NCI-H526 (cell line): ENCODE data around the gene IL1R2.

ENCODE experiments used
- DNase-seq, 2 experiments: peaks; one replicate each; lab custom pipeline; 2025; lab: John Stamatoyannopoulos, UW

IL1R2 gene

DNA sequence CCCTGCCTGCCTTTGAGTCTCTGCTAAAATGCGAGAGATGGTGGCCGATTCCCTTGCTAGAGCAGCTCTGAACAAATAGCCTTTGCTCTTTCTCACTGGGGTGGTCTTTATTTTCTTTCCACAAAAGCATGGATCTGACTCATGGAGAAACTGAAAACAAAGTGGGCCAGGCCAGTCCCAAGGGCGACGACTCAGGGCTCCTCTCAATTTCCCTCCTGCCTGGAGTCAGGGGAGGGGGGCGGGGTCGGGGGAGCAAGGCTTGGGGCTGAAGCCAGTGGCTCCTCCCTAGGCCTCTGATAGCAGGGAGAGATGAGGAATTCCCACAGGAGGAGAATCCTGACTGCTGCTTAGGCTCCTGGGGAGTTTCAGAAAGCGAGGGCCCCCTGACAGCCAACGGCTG, 17.1 kb upstream of the IL1R2 start:
- no peak for DNase-seq

DNA sequence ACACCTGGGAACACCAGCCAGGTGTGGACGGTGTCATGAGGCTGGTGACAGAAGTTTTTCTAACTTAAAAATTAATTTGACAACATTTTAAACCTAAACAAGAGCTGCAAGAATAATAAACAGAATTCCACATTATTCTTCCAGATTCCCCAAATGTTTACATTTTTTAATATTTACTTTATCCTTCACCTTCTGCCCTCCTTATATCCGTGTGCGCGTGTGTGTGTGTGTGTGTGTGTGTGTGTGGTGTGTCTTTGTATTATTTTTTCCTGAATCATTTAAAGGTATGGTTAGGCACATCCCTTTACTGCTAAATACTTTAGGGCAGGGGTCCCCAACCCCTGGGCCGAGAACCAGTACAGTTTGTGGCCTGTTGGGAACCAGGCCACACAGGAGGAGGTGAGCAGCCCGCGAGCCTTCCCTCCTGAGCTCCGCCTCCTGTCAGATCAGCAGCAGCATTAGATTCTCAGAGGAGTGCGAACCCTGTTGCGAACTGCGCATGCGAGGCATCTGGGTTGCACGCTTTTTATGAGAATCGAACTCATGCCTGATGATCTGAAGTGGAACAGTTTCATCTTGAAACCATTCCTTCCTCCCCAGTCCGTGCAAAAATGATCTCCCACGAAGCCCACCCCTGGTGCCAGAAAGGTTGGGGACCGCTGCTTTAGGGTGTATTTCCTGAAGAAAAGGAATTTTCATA, 16.4 kb upstream of the IL1R2 start:
- no peak for DNase-seq

DNA sequence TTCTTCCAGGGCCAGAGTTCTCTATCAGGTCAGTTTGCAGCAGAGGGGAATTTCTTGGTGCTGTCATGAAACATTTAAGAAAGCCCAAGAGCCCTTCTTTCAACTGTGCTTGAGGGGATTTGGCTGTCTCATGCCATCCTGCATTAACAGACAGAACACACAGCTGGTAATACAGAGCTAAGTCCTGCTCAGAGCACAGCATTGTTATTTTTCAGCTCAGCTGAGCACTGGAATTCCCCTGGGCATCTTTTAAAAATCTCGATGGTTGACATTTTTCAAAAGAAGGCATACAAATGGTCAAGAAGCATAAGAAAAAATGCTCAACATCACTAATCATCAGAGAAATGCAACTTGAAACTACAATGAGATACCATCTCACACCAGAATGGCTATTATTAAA, 14.9 kb upstream of the IL1R2 start:
- no peak for DNase-seq

DNA sequence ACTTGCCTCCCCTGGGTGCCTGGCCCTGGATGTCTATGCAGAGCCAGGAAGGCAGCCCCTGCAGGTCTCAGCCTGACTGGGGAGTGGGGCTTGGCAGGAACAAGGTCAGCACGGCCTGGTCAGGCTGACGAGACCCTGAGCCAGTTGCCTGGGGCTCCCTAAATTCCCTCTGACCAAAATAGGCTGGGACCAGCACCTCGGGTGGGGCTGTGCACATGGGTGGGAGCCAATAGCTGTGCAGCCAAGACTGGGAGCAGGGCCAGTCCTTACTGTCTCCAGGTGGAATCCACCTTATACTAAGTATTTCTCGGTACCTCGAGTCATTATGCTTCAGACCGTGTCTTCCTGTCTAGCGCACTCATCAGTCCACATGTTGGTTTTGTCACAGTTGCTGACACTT, 11.4 kb upstream of the IL1R2 start:
- no peak for DNase-seq

- DNase-seq, result no peak
Observed at GRCh38 chr2:101981066-101981465, 10.7 kb upstream of the IL1R2 start.

DNA sequence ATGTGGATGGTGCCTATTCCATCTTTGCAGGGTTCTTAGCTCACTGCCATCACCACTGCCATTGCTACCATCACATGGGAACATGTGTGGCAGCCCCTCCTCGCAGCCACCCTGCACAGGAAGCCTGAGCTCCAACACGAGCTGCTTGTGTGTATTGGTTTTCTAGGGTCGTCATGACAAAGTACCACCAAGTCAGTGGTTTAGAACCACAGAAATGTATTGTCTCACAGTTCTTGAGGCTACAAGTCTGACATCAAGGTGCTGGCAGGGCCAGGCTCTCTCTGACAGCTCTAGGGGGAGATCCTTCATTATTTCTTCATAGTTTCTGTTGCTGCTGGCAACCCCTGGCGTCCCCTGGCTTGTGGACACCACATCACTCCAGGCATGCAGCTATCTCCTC, 10.3 kb upstream of the IL1R2 start:
- no peak for DNase-seq

GRCh38 chr2:101982495-101983029, 9.2 kb upstream of the IL1R2 start:
- DNase-seq, result no peak

- DNase-seq, result peak; percentile 4 to 6
Observed at GRCh38 chr2:101983486-101983885, 8.3 kb upstream of the IL1R2 start.

- DNase-seq, result peak in 1 of 2 experiments; percentile 31
Observed at GRCh38 chr2:101983928-101984327, 7.8 kb upstream of the IL1R2 start.

- DNase-seq, result no peak
Observed at GRCh38 chr2:101984656-101985055, 7.1 kb upstream of the IL1R2 start.

- no peak for DNase-seq
Observed at GRCh38 chr2:101985101-101985792, 6.5 kb upstream of the IL1R2 start.

DNA sequence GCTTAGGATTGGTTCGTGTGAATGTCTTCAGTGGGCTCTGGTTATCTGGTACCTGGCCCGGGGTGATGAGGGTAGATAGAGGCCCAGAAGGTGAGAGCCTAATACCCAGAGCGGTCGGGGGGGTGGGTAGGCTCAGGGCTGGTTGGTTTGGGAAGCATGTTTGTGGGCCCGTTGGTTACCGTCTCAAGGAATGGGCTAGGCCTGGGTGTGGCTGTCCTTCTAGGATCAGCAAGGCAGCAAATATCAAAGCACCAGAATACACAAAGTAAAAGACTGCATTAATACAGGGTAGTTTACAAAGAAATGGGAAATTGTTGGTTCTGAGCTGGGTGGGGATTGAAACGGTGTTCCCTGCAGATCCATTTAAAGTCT, 6.0 kb upstream of the IL1R2 start:
- DNase-seq, result no peak

GRCh38 chr2:101986376-101986775, 5.4 kb upstream of the IL1R2 start:
- no peak for DNase-seq

DNA sequence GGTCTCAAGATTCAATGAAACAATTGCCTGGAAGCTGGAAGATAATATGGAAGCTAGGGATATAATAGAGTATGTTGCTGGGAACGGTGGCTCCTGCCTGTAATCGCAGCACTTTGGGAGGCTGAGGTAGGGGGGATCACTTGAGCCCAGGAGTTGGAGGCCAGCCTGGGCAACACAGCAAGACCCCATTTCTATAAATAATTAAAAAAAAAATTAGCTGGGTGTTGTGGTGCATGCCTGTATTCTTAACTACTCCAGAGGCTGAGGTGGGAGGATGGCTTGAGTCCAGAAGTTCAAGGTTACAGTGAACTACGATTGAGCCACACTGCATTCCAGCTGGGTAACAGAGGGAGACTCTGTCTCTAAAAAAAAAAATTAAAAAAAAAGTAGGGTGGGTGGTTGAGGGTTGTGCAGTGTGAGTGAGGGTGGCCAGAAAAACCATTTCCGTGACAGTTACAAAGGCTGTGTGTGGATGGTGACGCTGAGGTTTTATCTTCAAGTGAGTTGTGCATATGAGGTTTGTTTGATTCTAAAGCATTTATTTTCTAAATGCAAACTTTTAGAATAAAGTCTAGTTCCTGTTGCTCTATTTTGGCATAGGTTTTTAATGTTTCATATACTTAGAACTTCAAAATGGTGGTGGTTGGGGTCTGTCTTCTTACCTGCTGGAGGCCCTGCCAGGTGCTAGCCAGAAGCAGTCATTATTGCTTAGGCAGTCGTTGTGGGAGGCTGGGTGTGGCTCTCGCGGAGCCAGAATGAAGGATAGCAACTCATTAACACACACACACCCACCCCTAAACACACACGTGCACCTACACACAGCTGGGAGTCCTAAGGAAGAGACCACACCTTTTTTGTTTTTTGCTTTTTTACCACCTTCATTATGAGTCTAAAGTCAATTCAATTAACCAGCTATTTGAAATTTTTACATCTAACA, 4.7 kb upstream of the IL1R2 start:
- DNase-seq, result peak in 1 of 2 experiments; percentile 4

GRCh38 chr2:101987832-101988231, 3.9 kb upstream of the IL1R2 start:
- no peak for DNase-seq

- no peak for DNase-seq
Observed at GRCh38 chr2:101988541-101988940, 3.2 kb upstream of the IL1R2 start.

DNA sequence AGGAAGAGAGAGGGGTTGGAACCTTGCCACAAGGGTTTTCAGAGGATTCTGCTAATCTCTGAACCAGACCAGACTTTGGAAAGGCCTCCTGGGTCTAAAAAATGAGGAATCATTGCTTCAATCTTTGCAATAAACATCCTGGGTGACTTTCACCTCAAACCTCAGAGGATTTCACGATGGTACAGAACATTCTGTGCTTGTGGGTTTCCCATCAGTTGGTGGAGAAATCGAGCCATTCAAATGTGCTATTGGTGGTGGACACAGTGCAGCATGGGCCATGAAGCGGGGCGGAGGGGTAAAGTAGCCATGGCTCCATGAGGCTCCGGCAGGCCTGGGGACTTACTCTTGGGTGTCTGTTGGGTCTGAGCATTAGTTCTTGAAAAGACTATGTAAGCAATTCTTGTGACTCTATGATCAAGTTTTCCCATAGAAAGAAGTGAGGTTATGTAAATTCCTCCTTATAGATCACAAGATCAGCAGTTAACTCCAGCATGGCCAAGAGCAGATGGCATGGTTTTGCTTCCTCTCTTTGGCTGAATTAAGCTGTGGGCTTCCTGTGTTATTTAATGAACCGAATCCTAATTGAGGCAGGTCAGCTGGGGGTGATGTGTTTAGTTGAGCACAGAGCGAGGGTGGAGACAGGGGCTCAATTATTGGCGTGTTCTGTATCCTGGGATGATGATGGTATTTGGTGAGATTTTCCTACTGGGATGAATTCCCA, 1.9 kb upstream of the IL1R2 start:
- DNase-seq, result no peak

DNA sequence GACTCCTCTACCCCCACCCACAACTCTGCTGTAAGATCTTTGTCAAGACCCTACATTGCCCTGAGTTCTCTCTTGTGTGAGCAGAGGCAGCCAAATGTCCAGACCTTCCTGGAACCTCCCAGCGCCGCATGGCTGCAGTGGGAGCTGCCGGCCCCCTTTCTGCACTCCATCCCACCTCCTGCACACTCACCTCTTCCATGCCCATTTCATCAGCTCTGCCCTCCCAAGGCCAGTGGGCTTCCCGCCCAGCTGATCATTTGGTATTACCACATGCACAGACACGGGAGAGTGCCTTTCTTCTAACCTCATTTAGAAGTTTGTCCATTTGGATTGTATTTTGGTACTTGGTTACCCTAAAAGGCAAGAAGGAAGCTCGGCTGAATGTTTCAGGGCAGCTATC, 2.0 kb downstream of the IL1R2 start:
- DNase-seq, result no peak

DNA sequence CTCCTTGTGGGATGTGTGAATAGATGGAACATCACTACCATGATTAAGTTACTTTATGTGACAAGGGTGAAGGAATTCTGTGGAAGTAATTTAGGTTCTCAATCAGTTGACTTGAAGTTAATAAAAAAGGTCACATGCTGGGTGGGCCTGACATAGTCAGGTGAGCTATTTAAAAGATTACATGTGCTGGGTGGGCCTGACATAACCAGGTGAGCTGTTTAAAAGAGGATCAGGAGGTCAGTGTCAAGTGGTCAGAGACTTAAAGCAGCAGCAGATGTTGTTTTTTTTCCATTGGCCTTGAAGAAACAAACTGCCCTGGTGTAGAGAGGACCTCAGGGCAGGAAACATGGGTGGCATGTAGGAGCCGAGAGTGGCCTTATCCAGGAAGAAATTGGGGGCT, 3.3 kb downstream of the IL1R2 start:
- DNase-seq, result no peak

DNA sequence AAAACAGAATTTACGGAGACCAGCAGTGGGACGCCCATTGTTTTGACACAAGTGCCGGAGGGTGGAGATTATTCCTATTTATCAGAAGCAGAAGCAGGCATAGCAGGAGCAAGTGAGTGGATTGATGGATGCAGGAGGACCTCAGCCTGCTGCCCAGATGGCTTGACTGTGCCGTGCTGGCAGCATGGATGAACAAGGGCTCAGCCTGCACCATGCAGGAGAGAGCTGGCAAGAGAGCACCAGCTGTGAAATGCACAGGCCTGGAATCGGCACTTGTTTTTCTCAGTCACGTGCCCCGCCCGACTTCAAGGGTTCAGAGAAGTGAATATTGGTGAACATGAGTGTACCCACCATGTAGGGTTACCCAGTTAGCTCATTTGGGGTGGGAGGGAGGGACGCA, 4.0 kb downstream of the IL1R2 start:
- no peak for DNase-seq

DNA sequence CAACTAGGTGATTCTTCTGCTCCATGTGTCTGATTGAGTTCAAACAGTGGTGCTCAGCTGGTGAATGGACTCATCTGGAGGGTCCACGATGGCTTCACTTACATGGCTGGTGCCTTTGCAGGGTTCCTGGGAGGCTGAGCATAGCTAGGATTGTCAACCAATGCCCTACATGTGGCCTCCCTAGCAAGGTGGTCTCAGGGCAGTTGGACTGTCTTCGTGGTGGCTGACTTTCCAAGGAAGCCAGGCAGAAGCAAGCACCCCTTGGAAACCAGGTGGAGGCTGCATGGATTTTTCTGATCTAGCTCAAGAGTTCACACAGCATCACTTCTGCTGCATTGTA, 6.8 kb downstream of the IL1R2 start:
- no peak for DNase-seq
